Endothelial cell of hepatic sinusoid (primary cell): ENCODE data around the gene ATAD1.
"Not testable (repeated sequence)": the region's sequence is repeated elsewhere in the genome, so short reads cannot be mapped to it uniquely, and the experiment has no call there.

Source experiments
- in situ Hi-C: cut with HindIII; loops from 2 replicates; pipeline ENCODE4 v1.10.0; 2017; ENCODE audit warnings: low sequenced_read_pairs

Gene ATAD1

DNA sequence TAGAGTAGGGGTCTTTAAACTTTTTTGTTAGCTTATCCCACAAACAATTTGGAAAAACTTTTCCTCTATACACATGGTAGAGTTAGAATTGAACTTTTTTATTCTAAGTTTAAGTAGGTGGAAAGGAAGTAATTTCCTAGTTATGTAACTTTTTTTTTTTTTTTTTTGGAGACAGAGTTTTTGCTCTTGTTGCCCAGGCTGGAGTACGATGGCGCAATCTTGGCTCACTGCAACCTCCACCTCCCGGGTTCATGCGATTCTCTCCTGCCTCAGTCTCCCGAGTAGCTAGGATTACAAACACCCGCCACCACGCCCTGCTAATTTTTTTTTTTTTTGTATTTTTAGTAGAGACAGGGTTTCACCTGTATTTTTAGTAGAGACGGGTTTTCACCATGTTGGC is 28.7 kb upstream of the ATAD1 start:
- in situ Hi-C loops, result not testable (repeated sequence)

DNA sequence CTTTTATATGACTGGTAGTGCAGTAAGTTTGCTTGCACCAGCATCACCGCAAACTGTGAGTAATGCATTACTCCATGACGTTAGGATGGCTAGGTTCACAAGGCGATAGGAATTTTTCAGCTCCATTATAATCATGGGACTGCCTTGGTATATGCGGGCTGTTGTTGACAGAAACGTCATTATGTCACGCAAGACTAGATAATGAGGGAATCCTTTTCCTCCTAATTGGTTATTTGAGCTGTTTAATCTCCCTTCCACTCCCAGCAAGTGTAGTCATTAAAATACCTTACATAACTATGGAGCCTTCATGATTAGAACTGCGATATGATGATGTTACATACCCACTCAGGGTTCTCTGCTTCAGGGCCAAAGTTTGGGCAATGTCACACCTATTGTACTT is 28.0 kb upstream of the ATAD1 start:
- in situ Hi-C loops, result no loop called here

DNA sequence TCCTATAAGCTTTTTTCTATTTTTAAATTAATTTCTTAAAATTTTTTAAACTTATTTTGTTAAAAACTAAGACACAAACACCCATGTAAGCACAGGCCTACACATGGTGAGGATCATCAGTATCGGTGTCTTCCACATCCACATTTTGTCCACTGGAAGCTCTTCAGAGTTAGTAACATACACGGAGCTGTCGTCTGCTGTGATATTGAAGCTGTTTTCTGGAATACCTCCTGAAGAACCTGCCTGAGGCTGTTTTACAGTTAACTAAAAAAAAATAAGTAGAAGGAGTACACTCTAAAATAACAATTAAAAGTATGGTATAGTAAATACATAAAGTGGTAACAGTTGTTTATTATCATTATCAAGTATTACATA is 27.6 kb upstream of the ATAD1 start:
- in situ Hi-C loops, result no loop called here

- in situ Hi-C loops, result no loop called here
These were observed 27.0 kb upstream of the ATAD1 start for GRCh38 chr10:87844837-87845623.

GRCh38 chr10:87843714-87844113 is 25.7 kb upstream of the ATAD1 start:
- in situ Hi-C loops, result no loop called here

DNA sequence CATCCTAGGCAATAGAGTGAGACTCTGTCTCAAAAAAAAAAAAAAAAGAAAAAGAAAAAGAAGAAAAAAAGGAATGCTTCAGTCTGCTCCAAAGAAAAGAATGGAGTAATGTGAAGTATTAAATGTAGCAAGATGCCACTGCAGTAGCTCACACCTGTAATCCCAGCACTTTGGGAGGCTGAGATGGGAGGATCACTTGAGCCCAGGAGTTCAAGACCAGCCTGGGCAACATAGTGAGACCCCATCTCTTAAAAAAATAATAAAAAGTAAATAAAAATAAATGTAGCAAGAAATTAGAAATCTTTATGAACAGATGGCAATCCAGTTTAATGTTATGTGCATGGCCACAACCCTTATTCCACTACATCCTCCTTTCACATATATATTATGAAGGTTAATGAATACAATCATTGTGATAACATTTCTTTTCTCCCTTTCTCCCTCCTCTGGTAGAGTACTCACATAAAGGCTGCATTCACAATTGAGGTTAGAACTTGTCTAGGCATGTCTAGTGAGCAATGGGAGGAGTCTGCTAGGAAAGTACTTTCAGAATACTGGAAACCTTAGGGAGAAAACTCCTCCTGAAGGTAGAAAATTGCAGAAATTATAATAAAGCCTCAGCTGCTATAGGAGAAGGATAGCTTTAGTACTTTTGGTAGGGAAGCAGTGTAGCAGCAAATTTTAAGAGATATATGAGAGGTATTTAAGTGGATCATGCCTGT is 24.9 kb upstream of the ATAD1 start:
- in situ Hi-C loops, result no loop called here

GRCh38 chr10:87842220-87842641 is 24.2 kb upstream of the ATAD1 start:
- in situ Hi-C loops, result no loop called here

DNA sequence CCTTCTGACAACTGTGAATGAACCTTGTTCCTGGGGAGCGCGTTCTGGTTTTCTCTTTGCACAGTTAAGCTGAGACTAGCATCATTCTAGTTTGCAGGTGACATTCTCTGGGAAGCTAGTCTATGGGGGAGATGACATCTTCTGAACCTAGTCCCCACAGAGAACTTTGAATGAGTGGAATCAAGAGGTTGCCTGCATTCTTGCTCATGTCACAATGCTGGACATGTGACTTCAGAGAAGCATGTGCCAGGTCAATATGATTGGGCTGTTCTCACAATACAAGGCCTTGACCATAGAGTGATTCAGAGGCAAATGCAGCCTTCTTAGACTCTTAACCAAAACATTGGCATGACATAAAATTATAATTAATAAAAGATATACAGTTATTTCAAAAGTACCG is 23.2 kb upstream of the ATAD1 start:
- in situ Hi-C loops, result no loop called here

- in situ Hi-C loops, result no loop called here
These were observed 20.6 kb upstream of the ATAD1 start for GRCh38 chr10:87838650-87839049.

DNA sequence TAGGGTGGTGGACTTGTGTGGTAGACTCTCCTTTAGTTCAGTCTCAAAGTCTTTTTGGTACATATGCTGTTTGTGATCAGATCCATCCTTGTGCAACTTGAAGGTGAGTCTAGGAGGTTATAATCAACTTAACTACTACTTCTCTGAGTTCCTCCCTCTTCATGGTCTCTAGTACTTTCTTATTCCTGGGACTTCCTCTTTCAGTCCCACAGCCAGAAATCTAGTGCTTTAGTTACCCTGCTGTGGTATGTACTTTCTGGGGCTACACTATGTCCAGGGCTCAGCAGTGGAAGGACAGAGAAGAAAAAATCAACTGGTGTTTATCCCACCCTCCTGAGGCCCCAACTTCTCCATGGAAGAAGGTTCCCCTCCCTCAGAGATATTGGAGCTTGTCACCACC is 19.4 kb upstream of the ATAD1 start:
- in situ Hi-C loops, result no loop called here

DNA sequence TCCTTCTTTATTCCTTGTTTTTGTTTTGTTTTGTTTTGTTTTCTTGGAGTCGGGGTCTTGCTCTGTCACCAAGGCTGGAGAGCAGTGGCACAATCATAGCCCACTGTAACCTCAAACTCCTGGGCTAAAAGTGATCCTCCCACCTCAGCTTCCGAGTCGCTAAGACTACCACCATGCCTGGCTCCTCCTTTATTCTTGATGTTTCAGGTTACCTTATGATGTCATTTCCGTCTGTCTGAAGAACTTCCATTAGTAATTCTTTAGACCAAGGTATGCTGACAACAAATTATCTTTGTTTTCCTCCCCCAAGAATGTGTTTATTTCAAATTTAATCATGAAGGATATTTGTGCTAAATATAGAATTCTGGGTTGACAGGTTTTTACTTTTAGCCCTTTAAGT is 18.1 kb upstream of the ATAD1 start:
- in situ Hi-C loops, result no loop called here

GRCh38 chr10:87829986-87830729 is 12.1 kb upstream of the ATAD1 start:
- in situ Hi-C loops, result no loop called here

GRCh38 chr10:87829051-87829450 is 11.0 kb upstream of the ATAD1 start:
- in situ Hi-C loops, result not testable (repeated sequence)

GRCh38 chr10:87827681-87828080 is 9.7 kb upstream of the ATAD1 start:
- in situ Hi-C loops, result no loop called here

GRCh38 chr10:87826653-87827052 is 8.6 kb upstream of the ATAD1 start:
- in situ Hi-C loops, result no loop called here

DNA sequence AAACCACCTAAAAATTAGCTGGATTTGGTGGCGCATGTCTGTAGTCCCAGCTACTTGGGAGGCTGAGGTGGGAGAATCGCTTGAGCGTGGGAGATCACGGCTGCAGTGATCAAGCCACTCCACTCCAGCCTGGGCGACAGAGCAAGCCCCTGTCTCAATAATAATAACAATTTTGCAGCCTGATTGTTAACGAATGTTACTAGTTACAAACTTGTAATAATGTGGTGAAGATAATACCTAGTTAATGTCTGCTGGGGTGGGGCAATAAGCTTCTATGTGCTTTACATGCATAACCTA is 1.2 kb upstream of the ATAD1 start:
- in situ Hi-C loops, result no loop called here

DNA sequence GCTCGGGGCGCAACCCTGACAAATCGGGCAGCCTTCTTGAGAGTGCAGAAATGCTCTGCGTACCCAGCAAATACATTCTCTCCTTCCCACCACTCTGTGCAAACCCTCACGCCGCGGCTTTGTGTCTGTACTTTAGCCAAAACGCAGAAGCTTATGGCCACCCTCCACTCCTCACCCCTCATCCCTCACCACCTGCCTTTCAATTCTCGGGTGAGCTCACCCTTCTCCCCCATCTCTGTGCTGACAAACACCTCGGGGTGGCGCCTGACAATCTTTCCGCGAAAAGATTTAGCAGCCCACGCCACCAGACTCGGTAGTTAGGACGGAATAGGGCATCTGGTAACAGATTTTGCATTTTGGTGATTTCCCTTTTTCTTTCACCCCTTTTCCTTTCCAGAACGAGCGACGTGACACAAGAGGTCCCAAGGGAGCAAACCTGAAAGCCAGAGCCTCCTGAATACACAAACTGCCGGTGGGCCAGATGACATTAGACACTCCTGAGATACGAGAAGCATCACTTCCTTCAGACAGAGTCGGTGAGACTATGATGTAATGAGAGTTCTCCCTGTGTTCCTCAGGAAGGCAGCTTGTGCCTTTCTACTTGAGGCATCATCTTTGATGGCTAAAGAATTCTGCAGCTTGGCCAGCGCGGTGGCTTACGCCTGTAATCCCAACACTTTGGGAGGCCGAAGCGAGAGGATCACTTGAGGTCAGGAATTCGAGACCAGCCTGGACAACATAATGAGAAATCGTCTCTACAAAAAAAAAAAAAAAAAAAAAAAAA is 671 bp upstream of the ATAD1 start:
- in situ Hi-C loops, result no loop called here

GRCh38 chr10:87816898-87817608 is 973 bp downstream of the ATAD1 start:
- in situ Hi-C loops, result no loop called here

GRCh38 chr10:87816163-87816897 is 1.7 kb downstream of the ATAD1 start:
- in situ Hi-C loops, result no loop called here
